Measurements from ENCODE around the gene SRP68. TPM values are rescaled to one million over a fixed set of nuclear protein-coding genes. Genes with fewer than 3 reads are reported as not detected.

Gene SRP68
- total and polyA plus RNA-seq, 5 experiments from 2014 or later = 53.3 to 80.5 (median 79.1) TPM

DNA sequence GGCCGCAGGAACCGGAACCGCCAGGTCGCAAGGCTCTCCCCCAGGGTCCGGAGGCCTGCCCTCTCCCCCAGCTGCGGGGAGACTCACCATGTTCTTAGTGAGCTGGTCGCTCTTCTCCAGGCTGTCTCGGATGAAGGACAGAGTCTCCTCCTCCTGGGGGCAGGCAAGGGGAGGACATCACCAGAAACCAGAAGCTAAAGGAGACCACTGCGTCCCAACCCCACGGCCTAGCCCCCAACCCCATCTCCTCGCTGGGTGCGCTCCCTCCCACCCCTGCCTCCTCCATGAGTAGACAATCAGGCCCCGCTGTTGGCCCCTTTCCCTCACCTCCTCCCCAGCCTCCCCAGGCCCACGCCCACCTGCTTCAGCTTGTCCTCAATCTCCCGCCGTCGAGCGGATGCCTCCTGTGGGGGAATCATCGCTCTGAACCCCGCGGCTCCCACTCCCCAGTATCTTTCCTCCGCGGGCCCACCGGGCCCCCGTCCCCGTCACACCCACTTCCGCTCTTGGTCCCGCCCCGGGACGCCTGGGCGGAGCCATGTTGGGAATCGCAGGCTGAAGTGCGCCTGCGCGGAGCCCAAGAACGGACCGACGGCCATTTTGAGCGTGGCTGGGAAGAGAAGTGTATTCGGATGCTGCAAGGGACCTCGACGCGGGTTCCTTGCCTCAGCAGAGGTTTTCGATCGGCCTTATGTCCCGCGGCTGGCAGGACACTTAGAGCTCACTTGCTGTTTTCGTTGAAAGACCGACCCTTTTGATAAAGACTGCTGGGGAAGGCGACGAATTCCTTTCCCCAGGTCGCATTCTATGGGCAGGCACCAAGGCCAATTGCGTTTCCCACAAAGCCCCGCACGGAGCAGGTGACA is 31.2 kb upstream of the SRP68 start, which contains the start of gene EXOC7:
EXOC7 (minus strand) TSS at position 514 of the 866 bp plus-strand sequence; CDS start at position 419, 95 bp downstream.
- Mint-ChIP-seq H3K27ac (peak within 1 kb of the TSS; percentile 95 to 99 (median 98)), H3K4me1 (peaks cover 6 to 39% (median 36%) of the 10 kb centered on the region in 4 donors), H3K27me3 (no peaks in the 10 kb centered on the region), H3K4me3 (peak within 1 kb of the TSS; percentile 94 to 99 (median 97)), H3K36me3 (peaks cover 4 to 31% (median 9%) of the 10 kb centered on the region in 3 donors), H3K9me3 (no peaks in the 10 kb centered on the region)
- ATAC-seq (peak; percentile 90 to 92), DNase-seq (peak; percentile 87 to 95 (median 92))
- POLR2A ChIA-PET = interaction anchor here (0.8 to 2.6 kb wide), 25 partner anchors 8 to 255 kb away, joined by 3 to 20 read pairs (median 4); partner anchors contain the start of genes MRPL38, PRPSAP1, SRP68 and ZACN

DNA sequence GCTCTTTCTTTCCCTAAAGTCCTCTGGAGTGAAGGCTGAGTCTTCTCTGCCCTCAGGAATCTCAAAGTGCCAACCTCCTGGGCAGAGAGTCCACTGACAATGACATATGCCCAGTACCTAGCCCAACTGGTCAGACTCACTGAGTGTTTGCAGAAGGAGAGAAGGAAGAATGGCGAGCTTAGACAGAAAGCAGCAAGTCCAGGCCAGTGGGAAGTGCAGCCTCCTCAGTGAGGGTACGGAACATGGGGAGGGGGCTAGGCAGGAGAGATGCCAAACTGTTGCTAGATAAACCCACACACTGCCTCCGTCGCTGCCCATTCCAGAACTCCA is 30.6 kb upstream of the SRP68 start:
- peak overlapping the region; percentile 95 to 99 (median 98) for H3K27ac Mint-ChIP-seq
- H3K36me3 Mint-ChIP-seq = peaks cover 4 to 37% (median 9%) of the 10 kb centered on the region in 3 donors
- POLR2A ChIA-PET = interaction anchor here (0.6 to 2.6 kb wide), 14 partner anchors 10 to 1199 kb away, joined by 3 to 20 read pairs (median 6); partner anchors contain the start of genes PRPSAP1, SRP68 and ZACN
- no peaks in the 10 kb centered on the region for H3K9me3 Mint-ChIP-seq
- ATAC-seq = peak in 1 of 2 donors; percentile 2
- DNase-seq = no peak
- peak overlapping the region; percentile 94 to 99 (median 97) for H3K4me3 Mint-ChIP-seq
- H3K4me1 Mint-ChIP-seq = peaks cover 6 to 40% (median 36%) of the 10 kb centered on the region in 4 donors
- no peaks in the 10 kb centered on the region for H3K27me3 Mint-ChIP-seq

DNA sequence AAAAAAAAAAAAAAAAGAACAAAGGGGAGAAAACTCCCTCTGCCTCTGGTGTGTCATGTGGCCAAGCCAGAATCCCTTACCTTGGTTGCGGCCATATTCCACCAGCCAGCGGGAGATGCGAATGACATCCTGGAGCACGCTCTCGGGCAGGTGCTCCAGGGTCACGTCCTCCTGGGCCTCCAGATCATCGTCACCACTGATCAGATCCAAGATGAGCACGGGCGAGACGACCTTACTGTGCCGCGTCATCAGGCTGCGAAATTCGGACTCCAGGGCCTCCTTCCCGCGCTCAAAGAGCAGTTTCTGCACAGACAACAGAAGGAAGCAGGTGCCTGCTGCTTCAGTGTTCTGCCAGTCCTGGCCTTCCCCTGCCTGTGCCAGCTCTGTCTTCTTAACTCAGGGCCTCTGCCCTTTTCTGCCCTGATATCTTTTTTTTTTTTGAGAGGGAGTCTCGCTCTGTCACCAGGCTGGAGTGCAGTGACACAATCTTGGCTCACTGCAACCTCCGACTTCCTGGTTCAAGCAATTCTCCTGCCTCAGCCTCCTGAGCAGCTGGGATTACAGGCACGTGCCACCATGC is 25.5 kb upstream of the SRP68 start:
- H3K27ac Mint-ChIP-seq = peak overlapping the region in 1 of 10 donors; percentile 25
- H3K27me3 Mint-ChIP-seq = no peaks in the 10 kb centered on the region
- peaks cover 4 to 81% (median 19%) of the 10 kb centered on the region in 3 donors for H3K36me3 Mint-ChIP-seq
- no peaks in the 10 kb centered on the region for H3K9me3 Mint-ChIP-seq
- DNase-seq (no peak), ATAC-seq (no peak)
- peaks cover 4 to 33% (median 24%) of the 10 kb centered on the region in 4 donors for H3K4me1 Mint-ChIP-seq
- no peak overlapping the region for H3K4me3 Mint-ChIP-seq
- POLR2A ChIA-PET = no interaction called here

DNA sequence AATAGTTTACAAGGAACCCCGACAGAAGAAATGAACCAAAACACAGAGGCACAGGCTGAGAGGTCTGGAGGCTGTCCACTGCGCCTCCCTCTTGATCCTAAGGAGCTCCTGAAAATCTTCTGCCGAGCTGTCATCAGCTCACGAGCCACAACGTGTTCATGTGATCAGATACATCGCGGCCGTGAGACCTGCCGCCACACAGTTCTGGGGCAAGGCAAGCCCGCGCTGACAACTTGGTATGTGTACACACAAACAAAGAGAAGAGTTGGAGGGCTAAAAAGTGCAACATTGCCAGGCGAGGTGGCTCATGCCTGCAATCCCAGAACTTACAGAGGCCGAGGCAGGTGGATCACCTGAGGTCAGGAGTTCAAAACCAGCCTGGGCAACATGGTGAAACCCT is 23.6 kb upstream of the SRP68 start:
- Mint-ChIP-seq H3K27ac (peak overlapping the region in 1 of 10 donors; percentile 59), H3K4me3 (no peak overlapping the region)
- POLR2A ChIA-PET = interaction anchor here (0.6 to 1.2 kb wide), 6 partner anchors 8 to 29 kb away, joined by 3 to 6 read pairs (median 4); partner anchors contain the start of gene EXOC7

DNA sequence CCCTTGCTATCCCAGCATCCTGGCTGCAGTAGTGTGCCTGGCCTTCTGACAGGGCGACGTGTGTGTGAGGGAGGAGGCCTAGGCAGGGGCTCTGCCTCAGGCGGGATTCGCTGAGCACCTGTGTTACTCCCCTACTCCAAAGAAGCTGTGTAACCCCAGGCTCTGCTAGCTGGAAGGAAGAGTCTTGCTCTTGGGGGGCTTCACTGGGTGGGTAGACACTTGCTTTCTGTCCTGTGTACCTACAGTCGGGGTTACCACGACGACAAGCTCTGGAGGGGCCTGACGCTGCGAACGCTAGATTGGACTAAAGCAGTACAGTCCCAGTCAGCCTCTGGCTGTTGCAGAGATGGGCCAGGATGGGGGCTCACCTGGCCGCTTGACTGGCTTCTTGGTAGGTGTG is 21.7 kb upstream of the SRP68 start:
- Mint-ChIP-seq H3K36me3 (peaks cover 0 to 84% (median 12%) of the 10 kb centered on the region in 3 donors), H3K27me3 (no peaks in the 10 kb centered on the region), H3K4me1 (peaks cover 2 to 18% (median 5%) of the 10 kb centered on the region in 4 donors), H3K27ac (peak overlapping the region in 1 of 10 donors; percentile 49), H3K9me3 (no peaks in the 10 kb centered on the region), H3K4me3 (no peak overlapping the region)
- POLR2A ChIA-PET = no interaction called here
- ATAC-seq (no peak), DNase-seq (no peak)

More for the DNA sequence above, 23.6 kb upstream of the SRP68 start:
- Mint-ChIP-seq H3K9me3 (no peaks in the 10 kb centered on the region), H3K4me1 (peaks cover 2 to 22% (median 10%) of the 10 kb centered on the region in 4 donors), H3K36me3 (peaks cover 4 to 86% (median 14%) of the 10 kb centered on the region in 3 donors), H3K27me3 (no peaks in the 10 kb centered on the region)
- ATAC-seq (no peak), DNase-seq (no peak)

DNA sequence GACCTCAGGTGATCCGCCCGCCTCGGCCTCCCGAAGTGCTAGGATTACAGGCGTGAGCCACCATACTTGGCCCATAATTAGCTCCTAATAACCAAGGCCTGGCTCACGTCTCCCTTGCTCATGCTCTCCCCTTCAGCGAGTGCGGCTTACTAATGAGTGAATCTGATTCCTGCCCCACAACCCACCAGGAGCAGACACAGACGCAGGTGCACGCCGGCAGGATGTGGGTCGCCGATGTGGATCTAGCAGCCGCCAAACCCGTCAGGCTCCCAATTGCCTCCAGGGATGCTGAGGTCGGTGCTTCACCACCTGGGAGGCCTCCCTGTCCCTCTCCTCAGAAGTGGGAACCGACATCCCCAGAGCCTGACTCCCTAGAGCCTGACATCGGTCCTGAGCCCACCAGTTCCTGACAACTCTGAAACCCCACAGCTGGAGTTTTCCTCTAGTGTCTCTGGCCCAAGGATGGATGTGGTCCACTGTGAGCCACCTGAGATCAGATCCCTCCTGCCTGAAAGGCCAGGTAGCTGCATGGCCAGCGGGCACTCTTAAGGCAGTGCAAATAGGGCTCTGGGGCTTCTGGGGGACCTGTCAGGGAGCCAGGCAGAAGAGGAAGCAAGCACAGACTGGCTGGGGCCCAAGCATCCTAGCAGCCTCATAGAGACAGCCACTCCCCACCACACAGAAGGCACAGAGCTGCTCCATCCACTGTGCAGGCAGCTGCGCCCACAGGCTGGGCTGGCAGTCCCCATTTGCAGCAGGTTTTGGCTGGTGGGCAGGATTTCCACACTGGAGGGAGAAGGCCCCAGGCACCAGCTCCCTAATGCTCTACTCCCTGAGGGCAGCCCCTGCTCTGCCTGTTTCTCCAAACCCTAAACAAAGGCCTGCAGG is 20.5 kb upstream of the SRP68 start:
- Mint-ChIP-seq H3K36me3 (peaks cover 0 to 80% (median 13%) of the 10 kb centered on the region in 3 donors), H3K4me1 (peaks cover 2 to 16% (median 5%) of the 10 kb centered on the region in 4 donors), H3K9me3 (no peaks in the 10 kb centered on the region)

DNA sequence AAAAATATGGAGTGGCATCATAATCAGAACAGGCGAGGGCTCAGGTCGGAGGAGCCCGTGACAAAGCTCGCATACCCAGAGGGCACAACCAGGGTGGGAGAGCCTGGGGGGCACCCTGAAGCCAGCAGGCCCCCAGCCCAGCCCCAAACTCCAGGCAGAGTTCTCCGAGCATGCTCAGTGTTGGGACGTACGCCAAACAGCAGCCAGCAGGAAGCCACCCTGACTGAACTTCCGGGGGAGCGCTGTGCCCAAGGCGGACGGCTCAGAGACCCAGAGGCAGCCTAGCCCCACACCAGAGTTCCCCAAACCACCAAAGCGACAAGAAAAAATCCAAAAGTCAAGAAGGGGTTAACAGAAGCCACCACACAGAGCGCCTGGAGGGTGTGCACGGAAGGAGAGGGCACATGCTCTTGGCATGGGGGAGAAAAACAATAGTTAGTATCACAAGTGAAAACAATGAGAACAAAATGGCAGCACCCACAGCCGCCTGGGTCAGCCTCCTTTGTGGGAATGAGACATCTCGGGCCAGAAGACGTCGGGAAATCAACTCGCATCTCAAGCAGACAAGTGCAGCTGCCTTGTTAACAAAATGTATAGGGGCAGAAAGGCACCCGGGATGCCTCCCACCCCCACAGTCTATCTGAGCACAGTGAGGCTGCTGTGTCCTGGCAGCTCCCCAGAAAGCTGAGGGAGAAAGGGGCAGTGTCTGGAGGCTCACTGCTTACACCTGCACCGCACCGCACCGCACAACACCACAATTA is 19.4 kb upstream of the SRP68 start:
- H3K27ac Mint-ChIP-seq = peak overlapping the region; percentile 59 to 92 (median 88)
- H3K36me3 Mint-ChIP-seq = peaks cover 0 to 77% (median 11%) of the 10 kb centered on the region in 3 donors
- no peaks in the 10 kb centered on the region for H3K27me3 Mint-ChIP-seq
- peak; percentile 69 to 71 for ATAC-seq
- peak in 2 of 10 donors; percentile 40 to 43 for DNase-seq
- POLR2A ChIA-PET = interaction anchor here (0.6 to 2.0 kb wide), 4 partner anchors 12 to 199 kb away, joined by 3 to 8 read pairs (median 4); partner anchors contain the start of gene ZACN
- peak overlapping the region; percentile 13 to 77 (median 56) for H3K4me3 Mint-ChIP-seq
- peaks cover 2 to 12% (median 5%) of the 10 kb centered on the region in 4 donors for H3K4me1 Mint-ChIP-seq
- no peaks in the 10 kb centered on the region for H3K9me3 Mint-ChIP-seq

More for the DNA sequence above, 20.5 kb upstream of the SRP68 start:
- H3K4me3 Mint-ChIP-seq = no peak overlapping the region
- DNase-seq (no peak), ATAC-seq (peak; percentile 49 to 76)
- peak overlapping the region in 6 of 10 donors; percentile 3 to 38 (median 26) for H3K27ac Mint-ChIP-seq
- H3K27me3 Mint-ChIP-seq = no peaks in the 10 kb centered on the region
- POLR2A ChIA-PET = interaction anchor here (0.6 to 2.0 kb wide), 7 partner anchors 11 to 198 kb away, joined by 4 to 8 read pairs (median 4); partner anchors contain the start of genes EXOC7 and ZACN

DNA sequence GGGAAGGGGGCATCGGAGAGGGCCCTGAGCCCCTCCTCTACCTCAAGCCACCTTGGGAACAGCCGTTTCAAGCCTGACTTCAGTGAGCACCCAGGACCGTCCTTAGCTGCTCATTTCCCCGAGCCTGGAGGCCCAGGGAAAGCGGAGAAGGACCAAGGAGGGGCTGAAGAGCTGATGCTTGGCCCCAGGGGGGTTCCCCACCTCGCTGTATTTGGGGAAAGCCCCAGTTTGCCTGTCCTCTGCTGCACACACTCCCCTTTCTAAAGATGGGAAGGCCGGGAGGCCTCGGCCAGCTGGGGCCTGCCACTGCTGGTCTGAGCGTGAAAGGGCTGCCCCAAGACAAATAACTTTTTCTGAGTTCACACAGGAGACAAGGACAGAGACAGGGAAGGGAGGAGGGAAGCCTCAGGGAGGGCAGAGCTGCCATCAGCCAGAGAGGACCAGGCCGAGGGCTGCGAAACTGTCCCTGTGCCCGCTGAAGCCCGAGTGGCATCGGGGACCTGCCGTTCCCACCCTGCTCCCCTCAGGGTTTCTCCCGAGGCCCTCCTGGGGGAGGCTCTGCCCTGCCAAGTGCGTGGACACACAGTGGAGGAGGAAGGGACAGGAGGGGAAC is 18.3 kb upstream of the SRP68 start:
- Mint-ChIP-seq H3K36me3 (peaks cover 0 to 77% (median 10%) of the 10 kb centered on the region in 3 donors), H3K4me1 (peaks cover 2 to 8% (median 3%) of the 10 kb centered on the region in 4 donors), H3K4me3 (no peak overlapping the region), H3K27me3 (no peaks in the 10 kb centered on the region), H3K9me3 (no peaks in the 10 kb centered on the region), H3K27ac (peak overlapping the region in 1 of 10 donors; percentile 53)
- ATAC-seq = no peak
- POLR2A ChIA-PET = interaction anchor here (2.0 kb wide), 1 partner anchor 11 kb away, joined by 8 read pairs; the partner anchor contains the start of gene ZACN
- DNase-seq = no peak

DNA sequence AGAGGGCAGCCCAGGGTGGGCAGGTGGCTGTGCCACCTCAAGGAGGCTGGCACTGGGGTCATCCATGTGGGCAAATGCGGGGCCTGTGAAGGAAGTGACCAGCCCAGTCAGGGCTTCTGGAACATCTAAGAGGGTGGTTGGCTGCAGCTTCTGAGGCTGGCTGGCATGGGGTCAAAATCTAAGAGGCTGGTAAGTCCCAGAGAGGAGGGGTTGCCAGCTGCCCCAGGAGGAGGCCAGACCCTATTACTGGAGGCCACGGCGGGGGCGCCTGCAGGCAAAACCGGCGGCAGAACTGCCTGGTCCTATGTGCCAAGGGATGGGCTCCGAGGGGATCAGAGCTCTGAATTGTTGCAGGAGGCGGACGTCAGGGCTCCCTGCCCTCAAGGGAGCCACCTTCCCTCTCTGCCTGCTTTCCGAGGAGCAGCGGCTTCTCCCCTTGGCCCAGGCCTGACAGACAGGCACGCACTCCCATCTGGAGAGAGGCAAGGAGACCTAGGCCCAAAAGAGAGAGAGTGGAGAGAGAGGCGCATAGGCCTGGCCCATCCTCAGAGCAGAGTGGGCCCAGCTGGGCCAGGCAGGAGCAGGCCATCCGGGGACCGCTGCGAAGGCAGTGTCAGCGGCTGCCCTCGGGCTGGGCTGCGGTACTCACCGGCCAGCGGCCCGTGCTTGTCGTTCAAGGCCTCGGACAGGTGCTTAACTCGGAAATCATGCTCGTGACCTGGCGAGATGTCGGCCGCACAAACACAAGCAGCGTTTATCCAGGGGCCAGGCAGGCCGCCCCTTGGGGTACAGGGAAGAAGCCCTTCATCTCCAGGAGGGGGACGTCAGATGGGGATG is 17.6 kb upstream of the SRP68 start:
- Mint-ChIP-seq H3K27me3 (no peaks in the 10 kb centered on the region), H3K36me3 (peaks cover 0 to 82% (median 11%) of the 10 kb centered on the region in 3 donors), H3K4me1 (peaks cover 0 to 8% (median 3%) of the 10 kb centered on the region in 4 donors), H3K4me3 (no peak overlapping the region), H3K9me3 (no peaks in the 10 kb centered on the region), H3K27ac (peak overlapping the region in 4 of 10 donors; percentile 29 to 72 (median 52))
- ATAC-seq (no peak), DNase-seq (no peak)
- POLR2A ChIA-PET = interaction anchor here (0.9 kb wide), 1 partner anchor 12 kb away, joined by 3 read pairs; no protein-coding TSS in a partner anchor
